Nucleus accumbens (tissue), 56 donors: ENCODE data around the gene UTP4.

Experiments
- DNase-seq, 56 donors: peaks; one replicate each; lab custom pipeline; 2025; lab: John Stamatoyannopoulos, UW

The UTP4 gene

GRCh38 chr16:69201291-69201690 lies 68.8 kb downstream of the UTP4 start:
- no peak for DNase-seq

GRCh38 chr16:69201787-69202186 lies 69.3 kb downstream of the UTP4 start:
- DNase-seq = no peak

- DNase-seq = no peak
Observed at GRCh38 chr16:69204172-69204571, 71.7 kb downstream of the UTP4 start.

- DNase-seq = no peak
Observed at GRCh38 chr16:69209735-69210134, 77.3 kb downstream of the UTP4 start.

- no peak for DNase-seq
Observed at GRCh38 chr16:69217433-69217832, 85.0 kb downstream of the UTP4 start.
